HEK293 (cell line): Measurements from ENCODE around the gene SLC6A14.

Source experiments
- CTCF ChIA-PET: fragments of 350-600 bp; formaldehyde crosslinking; extraction: SDS; loops from one replicate; lab custom pipeline; 2021; ENCODE audit warnings: antibody characterized with exemption; lab: Yijun Ruan, JAX
- POLR2A ChIA-PET: fragments of 300-600 bp; formaldehyde crosslinking; extraction: SDS; loops from one replicate; lab custom pipeline; 2020; ENCODE audit warnings: antibody characterized with exemption, inconsistent platforms; lab: Yijun Ruan, JAX
- H3K27ac ChIP-seq: fragments of 200-500 bp; sonication (Bioruptor generic); 2 replicates; pipeline ENCODE4 v1.5.1; 2014; ENCODE audit warnings: low read depth, low read length, control low read depth, inconsistent platforms; ENCODE audit errors: extremely low read depth
- H3K36me3 ChIP-seq, 2 experiments: fragments of 200-500 bp in 1 of 2; sonication (Bioruptor generic) in 1 of 2; 1 replicate in 1 of 2; 2 replicates in 1 of 2; pipeline ENCODE4 v1.5.1; 2014 to 2017; ENCODE audit warnings: inconsistent platforms in 2 of 2, low read length in 2 of 2; ENCODE audit not compliant: control insufficient read depth in 2 of 2, insufficient read depth in 1 of 2
- H3K4me1 ChIP-seq: fragments of 200-500 bp; sonication (Bioruptor generic); 2 replicates; pipeline ENCODE4 v1.5.1; 2014; ENCODE audit warnings: mild to moderate bottlenecking, low read length, inconsistent platforms; ENCODE audit not compliant: control insufficient read depth, insufficient read depth
- H3K4me3 ChIP-seq: 2 replicates; pipeline ENCODE4 v1.5.1; 2011; ENCODE audit warnings: low read depth, mild to moderate bottlenecking, control low read depth, low read length, moderate library complexity
- H3K9me3 ChIP-seq: fragments of 200-500 bp; sonication (Bioruptor generic); 2 replicates; pipeline ENCODE4 v1.5.1; 2014; ENCODE audit warnings: low read depth, low read length, inconsistent platforms; ENCODE audit not compliant: control insufficient read depth, insufficient read depth
- GFI1B ChIP-seq: fragments of 450-650 bp; formaldehyde crosslinking; IDR thresholded peaks from 2 replicates; pipeline ENCODE4 v1.5.1; 2016; ENCODE audit warnings: missing biosample characterization, missing genetic modification characterization
- HOXD13 ChIP-seq: sonication (generic); formaldehyde crosslinking; IDR thresholded peaks from 2 replicates; pipeline ENCODE4 v1.8.0; 2022; ENCODE audit warnings: missing genetic modification reagents, borderline replicate concordance
- KLF17 ChIP-seq: fragments of 450-650 bp; formaldehyde crosslinking; IDR thresholded peaks from 2 replicates; pipeline ENCODE4 v1.5.1; 2016; ENCODE audit warnings: missing biosample characterization, missing genetic modification characterization
- MZF1 ChIP-seq: fragments of 450-650 bp; formaldehyde crosslinking; IDR thresholded peaks from 2 replicates; pipeline ENCODE4 v1.5.1; 2017; ENCODE audit warnings: missing biosample characterization, missing genetic modification characterization, borderline replicate concordance
- PRDM4 ChIP-seq: fragments of 450-650 bp; formaldehyde crosslinking; IDR thresholded peaks from 2 replicates; pipeline ENCODE4 v1.5.1; 2017; ENCODE audit warnings: missing biosample characterization, missing genetic modification characterization
- RBAK ChIP-seq: fragments of 450-650 bp; formaldehyde crosslinking; IDR thresholded peaks from 2 replicates; pipeline ENCODE4 v1.5.1; 2016; ENCODE audit warnings: missing biosample characterization, missing genetic modification characterization
- SP7 ChIP-seq: fragments of 450-650 bp; formaldehyde crosslinking; IDR thresholded peaks from 2 replicates; pipeline ENCODE4 v1.5.1; 2016; ENCODE audit warnings: missing biosample characterization, missing genetic modification characterization
- TRIM28 ChIP-seq: IDR thresholded peaks from 2 replicates; pipeline ENCODE4 v1.6.1; 2011; ENCODE audit warnings: low read length, control low read depth, borderline replicate concordance
- ZBTB21 ChIP-seq: fragments of 450-650 bp; formaldehyde crosslinking; IDR thresholded peaks from 2 replicates; pipeline ENCODE4 v1.5.1; 2017; ENCODE audit warnings: missing biosample characterization, missing genetic modification characterization
- ZBTB48 ChIP-seq: fragments of 450-650 bp; formaldehyde crosslinking; IDR thresholded peaks from 2 replicates; pipeline ENCODE4 v1.5.1; 2016; ENCODE audit warnings: missing biosample characterization, missing genetic modification characterization
- ZEB2 ChIP-seq: fragments of 450-650 bp; formaldehyde crosslinking; IDR thresholded peaks from 2 replicates; pipeline ENCODE4 v1.5.1; 2016; ENCODE audit warnings: missing biosample characterization, missing genetic modification characterization
- ZIC2 ChIP-seq: fragments of 450-650 bp; formaldehyde crosslinking; IDR thresholded peaks from 2 replicates; pipeline ENCODE4 v1.5.1; 2016; ENCODE audit warnings: missing biosample characterization, missing genetic modification characterization
- ZNF140 ChIP-seq: fragments of 450-650 bp; formaldehyde crosslinking; IDR thresholded peaks from 2 replicates; pipeline ENCODE4 v1.5.1; 2016; ENCODE audit warnings: missing biosample characterization, missing genetic modification characterization
- ZNF16 ChIP-seq: fragments of 450-650 bp; formaldehyde crosslinking; IDR thresholded peaks from 2 replicates; pipeline ENCODE4 v1.5.1; 2016; ENCODE audit warnings: low read depth, missing biosample characterization, missing genetic modification characterization
- ZNF2 ChIP-seq: fragments of 450-650 bp; formaldehyde crosslinking; IDR thresholded peaks from 2 replicates; pipeline ENCODE4 v1.5.1; 2016; ENCODE audit warnings: missing biosample characterization, missing genetic modification characterization
- ZNF266 ChIP-seq: fragments of 450-650 bp; formaldehyde crosslinking; IDR thresholded peaks from 2 replicates; pipeline ENCODE4 v1.5.1; 2016; ENCODE audit warnings: missing biosample characterization, missing genetic modification characterization, low read depth
- ZNF274 ChIP-seq, 2 experiments: fragments of 200-500 bp in 1 of 2; fragments of 450-650 bp in 1 of 2; sonication (Bioruptor generic) in 1 of 2; formaldehyde crosslinking in 1 of 2; IDR thresholded peaks; 2 replicates each; pipeline versions ENCODE4 v1.5.1 to v1.6.1; 2014 to 2016; ENCODE audit warnings: borderline replicate concordance in 1 of 2, inconsistent platforms in 1 of 2, low read length in 1 of 2, missing biosample characterization in 1 of 2, missing genetic modification characterization in 1 of 2
- ZNF37A ChIP-seq: fragments of 450-650 bp; IDR thresholded peaks from 2 replicates; pipeline ENCODE4 v1.5.1; 2018; ENCODE audit warnings: missing biosample characterization, missing genetic modification characterization
- ZNF510 ChIP-seq: fragments of 450-650 bp; formaldehyde crosslinking; IDR thresholded peaks from 2 replicates; pipeline ENCODE4 v1.5.1; 2018; ENCODE audit warnings: mild to moderate bottlenecking, missing genetic modification characterization, missing biosample characterization; ENCODE audit not compliant: insufficient replicate concordance
- ZNF518A ChIP-seq: fragments of 450-650 bp; formaldehyde crosslinking; conservative IDR thresholded peaks from 2 replicates; pipeline ENCODE4 v1.5.1; 2016; ENCODE audit warnings: low read depth, missing biosample characterization, missing genetic modification characterization
- ZNF521 ChIP-seq: fragments of 450-650 bp; formaldehyde crosslinking; IDR thresholded peaks from 2 replicates; pipeline ENCODE4 v1.5.1; 2017; ENCODE audit warnings: missing biosample characterization, mild to moderate bottlenecking, missing genetic modification characterization
- ZNF558 ChIP-seq: fragments of 450-650 bp; formaldehyde crosslinking; IDR thresholded peaks from 2 replicates; pipeline ENCODE4 v1.5.1; 2016; ENCODE audit warnings: missing biosample characterization, missing genetic modification characterization
- ZNF624 ChIP-seq: fragments of 450-650 bp; formaldehyde crosslinking; IDR thresholded peaks from 2 replicates; pipeline ENCODE4 v1.5.1; 2017; ENCODE audit warnings: missing biosample characterization, missing genetic modification characterization
- ZNF629 ChIP-seq: fragments of 450-650 bp; formaldehyde crosslinking; IDR thresholded peaks from 2 replicates; pipeline ENCODE4 v1.5.1; 2017; ENCODE audit warnings: missing biosample characterization, missing genetic modification characterization
- ZSCAN18 ChIP-seq: fragments of 450-650 bp; formaldehyde crosslinking; IDR thresholded peaks from 2 replicates; pipeline ENCODE4 v1.5.1; 2016; ENCODE audit warnings: missing biosample characterization, missing genetic modification characterization

Gene SLC6A14

GRCh38 chrX:116399681-116400080 is 36.7 kb upstream of the SLC6A14 start:
- H3K4me3 ChIP-seq: no peak overlapping the region
- ChIA-PET POLR2A (no interaction called here), CTCF (interaction anchor here (0.6 to 0.7 kb wide), 2 partner anchors 22 to 573 kb away, joined by 4 read pairs; no protein-coding TSS in a partner anchor)
- TF ChIP-seq ZNF37A: no peak
- no peak for TF ChIP-seq HOXD13 (CRISPR knock-in tag)
- TF ChIP-seq ZNF140: no peak
- no peak for TF ChIP-seq ZBTB21
- no peak for TF ChIP-seq ZNF558 (tag by site-specific recombination)
- TF ChIP-seq ZNF510: no peak
- TF ChIP-seq ZNF521 (tag by site-specific recombination): no peak
- TF ChIP-seq PRDM4 (tag by site-specific recombination): no peak
- H3K4me1 ChIP-seq: no peaks in the 10 kb centered on the region
- H3K27ac ChIP-seq: no peak overlapping the region
- no peaks in the 10 kb centered on the region for H3K9me3 ChIP-seq
- H3K36me3 ChIP-seq: no peaks in the 10 kb centered on the region

GRCh38 chrX:116409219-116409618 is 27.2 kb upstream of the SLC6A14 start:
- H3K27ac ChIP-seq: no peak overlapping the region
- CTCF ChIA-PET: no interaction called here
- H3K36me3 ChIP-seq: no peaks in the 10 kb centered on the region
- H3K4me3 ChIP-seq: no peak overlapping the region
- H3K9me3 ChIP-seq: no peaks in the 10 kb centered on the region
- TF ChIP-seq TRIM28 (no peak), KLF17 (tag by site-specific recombination) (no peak), SP7 (no peak), GFI1B (tag by site-specific recombination) (no peak), ZBTB48 (tag by site-specific recombination) (no peak), ZBTB21 (no peak), RBAK (tag by site-specific recombination) (no peak), ZNF274 (IDR thresholded peaks at IDR 0.05; ENCODE audit: low read length) (no peak), ZNF274 (tag by site-specific recombination; IDR thresholded peaks at IDR 0.05; ENCODE audit: borderline replicate concordance) (no peak), ZIC2 (tag by site-specific recombination) (no peak), MZF1 (tag by site-specific recombination) (no peak), ZNF2 (tag by site-specific recombination) (no peak)
- TF ChIP-seq, all 188 proteins: peak for 0
- no peaks in the 10 kb centered on the region for H3K4me1 ChIP-seq
- POLR2A ChIA-PET: no interaction called here

- H3K36me3 ChIP-seq: no peaks in the 10 kb centered on the region
- no peak overlapping the region for H3K4me3 ChIP-seq
- ChIA-PET CTCF (no interaction called here), POLR2A (no interaction called here)
- no peaks in the 10 kb centered on the region for H3K4me1 ChIP-seq
- no peaks in the 10 kb centered on the region for H3K9me3 ChIP-seq
- H3K27ac ChIP-seq: no peak overlapping the region
- no peak for TF ChIP-seq ZNF624
- TF ChIP-seq ZNF629 (tag by site-specific recombination): no peak
- no peak for TF ChIP-seq ZEB2 (tag by site-specific recombination)
- TF ChIP-seq ZNF518A (tag by site-specific recombination): no peak
- no peak for TF ChIP-seq ZNF16
- no peak for TF ChIP-seq ZNF266 (tag by site-specific recombination)
- no peak for TF ChIP-seq ZSCAN18 (tag by site-specific recombination)
These were observed 23.1 kb upstream of the SLC6A14 start for GRCh38 chrX:116413273-116413672.
